Effector memory CD4-positive, alpha-beta T cell (primary cell): Measurements from ENCODE around the gene PROM2.
"Not testable (repeated sequence)": the region's sequence is repeated elsewhere in the genome, so short reads cannot be mapped to it uniquely, and the experiment has no call there.

Experiments
- DNase-seq, 3 donors: peaks; one replicate each; pipeline ENCODE4 v3.0.0-alpha.2; 2020
- H3K27ac ChIP-seq: 2 replicates; pipeline ENCODE4 v1.7.0; 2013; ENCODE audit warnings: mild to moderate bottlenecking, low read length, moderate library complexity; ENCODE audit not compliant: insufficient read depth, poor library complexity, severe bottlenecking
- H3K27me3 ChIP-seq: replicated peaks from 2 replicates; pipeline ENCODE4 v1.7.0; 2013; ENCODE audit warnings: mild to moderate bottlenecking, low read length; ENCODE audit not compliant: insufficient read depth, control insufficient read depth, poor library complexity, severe bottlenecking
- H3K36me3 ChIP-seq: 2 replicates; pipeline ENCODE4 v1.7.0; 2013; ENCODE audit warnings: mild to moderate bottlenecking, low read length, moderate library complexity; ENCODE audit not compliant: control insufficient read depth, insufficient read depth
- H3K4me1 ChIP-seq: 2 replicates; pipeline ENCODE4 v1.7.0; 2013; ENCODE audit warnings: low read length, mild to moderate bottlenecking; ENCODE audit not compliant: control insufficient read depth, insufficient read depth, poor library complexity, severe bottlenecking
- H3K4me3 ChIP-seq: 2 replicates; pipeline ENCODE4 v1.7.0; 2013; ENCODE audit warnings: low read length, low read depth, mild to moderate bottlenecking; ENCODE audit not compliant: insufficient read depth, poor library complexity, severe bottlenecking
- H3K9me3 ChIP-seq: 2 replicates; pipeline ENCODE4 v1.7.0; 2013; ENCODE audit warnings: mild to moderate bottlenecking, low read length, moderate library complexity; ENCODE audit not compliant: control insufficient read depth

PROM2 gene

DNA sequence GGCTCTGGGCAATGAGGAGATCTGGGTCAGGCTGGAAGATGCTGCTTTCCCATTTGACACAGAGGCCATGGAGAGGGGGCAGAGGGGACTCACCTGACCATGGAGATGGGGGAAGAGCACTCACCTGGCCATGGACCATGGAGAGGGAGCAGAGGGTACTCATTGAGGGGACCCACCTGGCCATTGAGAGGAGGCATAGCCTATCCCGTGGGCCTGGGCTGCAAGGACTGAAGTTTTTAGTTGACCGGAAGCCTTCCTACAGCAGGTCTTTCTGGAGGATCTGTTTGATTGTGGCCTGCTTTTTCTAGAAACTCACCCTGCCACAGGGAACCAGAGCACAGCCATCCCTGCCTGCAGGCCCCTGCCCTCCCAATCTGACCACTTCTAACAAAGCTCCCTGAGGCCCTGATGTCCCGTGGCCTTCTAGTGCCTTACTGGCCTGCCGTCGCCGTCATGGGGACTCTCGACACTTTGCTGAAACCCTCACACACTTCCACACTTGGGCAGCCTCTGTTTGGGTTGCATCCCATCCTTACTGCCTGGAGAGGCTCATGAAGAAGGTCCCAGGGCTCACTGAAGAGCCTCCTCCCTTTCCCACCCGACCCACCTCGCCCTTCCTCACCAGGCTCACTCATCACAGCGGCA, 5.1 kb upstream of the PROM2 start:
- Histone ChIP-seq H3K27ac (no peak overlapping the region), H3K4me3 (no peak overlapping the region), H3K36me3 (no peaks in the 10 kb centered on the region), H3K9me3 (no peaks in the 10 kb centered on the region), H3K27me3 (no peaks in the 10 kb centered on the region), H3K4me1 (no peaks in the 10 kb centered on the region)
- no peak for DNase-seq

DNA sequence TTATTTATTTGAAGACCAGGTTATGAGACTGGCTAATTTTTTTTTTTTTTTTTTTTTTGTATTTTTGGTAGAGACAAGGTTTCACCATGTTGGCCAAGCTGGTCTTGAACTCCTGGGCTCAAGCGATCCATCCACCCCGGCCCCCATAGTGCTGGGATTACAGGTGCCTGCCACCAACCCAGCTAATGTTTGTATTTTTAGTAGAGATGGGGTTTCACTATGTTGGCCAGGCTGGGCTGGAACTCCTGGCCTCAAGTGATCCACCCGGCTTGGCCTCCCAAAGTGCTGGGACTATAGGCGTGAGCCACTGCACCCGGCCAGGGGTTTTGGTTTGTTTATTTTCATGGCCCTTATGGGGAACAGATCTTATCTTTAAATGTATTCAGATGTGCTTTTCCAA, 4.5 kb upstream of the PROM2 start:
- not testable (repeated sequence) for H3K27ac ChIP-seq, H3K9me3 ChIP-seq, H3K4me1 ChIP-seq, DNase-seq, H3K27me3 ChIP-seq, H3K36me3 ChIP-seq, H3K4me3 ChIP-seq

DNA sequence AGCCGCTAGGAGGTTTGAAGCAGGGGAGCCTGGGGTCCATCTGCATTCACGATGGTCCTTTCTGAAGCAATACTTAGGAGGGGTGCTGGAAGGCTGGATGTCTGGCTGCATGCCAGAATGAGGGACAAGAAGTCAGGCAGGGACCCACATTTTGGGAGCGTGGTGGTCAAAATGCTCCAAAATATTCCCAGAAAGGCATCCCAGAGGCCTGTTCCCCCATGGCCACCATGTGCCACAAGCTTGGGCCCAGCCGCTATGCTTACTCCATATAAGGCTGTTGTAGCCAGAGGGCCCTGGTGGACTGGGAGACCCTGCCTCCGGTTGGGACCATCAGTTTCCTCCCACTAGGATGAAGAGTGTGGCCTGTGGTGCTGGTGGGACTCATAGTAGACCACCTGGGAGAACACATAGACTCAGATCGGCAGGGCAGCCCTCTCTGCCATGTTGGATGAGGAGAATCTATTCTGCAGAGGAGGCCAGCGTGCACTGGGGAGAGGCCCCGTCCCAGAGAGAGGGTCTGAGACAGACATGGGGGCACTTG, 3.6 kb upstream of the PROM2 start:
- Histone ChIP-seq H3K4me3 (no peak overlapping the region), H3K27ac (no peak overlapping the region), H3K27me3 (no peaks in the 10 kb centered on the region), H3K9me3 (no peaks in the 10 kb centered on the region), H3K4me1 (no peaks in the 10 kb centered on the region), H3K36me3 (no peaks in the 10 kb centered on the region)
- no peak for DNase-seq

DNA sequence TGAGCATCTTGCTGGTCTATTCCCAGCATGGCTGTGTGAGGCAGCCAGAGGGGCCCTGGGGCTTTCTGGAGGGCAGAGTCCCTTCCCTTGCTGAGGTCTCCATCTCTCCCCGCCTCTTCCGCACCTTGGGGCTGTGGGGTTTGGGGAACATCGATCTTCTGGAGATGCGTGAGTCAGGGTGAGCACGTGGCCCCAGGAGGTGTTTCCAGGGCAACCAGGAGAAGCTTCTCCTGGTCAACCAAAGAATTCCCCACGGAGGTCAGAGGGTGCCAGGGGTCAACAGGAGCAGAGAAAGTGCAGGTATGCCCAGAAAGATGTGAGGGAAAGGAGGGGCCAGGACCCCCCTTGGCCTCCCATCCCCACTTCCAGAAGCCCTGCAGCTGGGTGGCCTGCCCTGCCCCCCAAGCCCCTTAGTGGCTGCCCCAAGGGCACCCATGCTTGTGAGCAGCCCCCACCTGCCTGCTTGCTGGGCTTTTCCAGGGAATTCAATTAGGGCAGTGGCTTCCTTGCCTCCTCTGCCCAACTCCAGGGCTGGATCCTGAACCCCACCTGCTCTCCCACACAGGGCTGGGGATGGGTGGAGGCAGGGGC, 2.8 kb upstream of the PROM2 start:
- no peaks in the 10 kb centered on the region for H3K9me3 ChIP-seq
- no peaks in the 10 kb centered on the region for H3K4me1 ChIP-seq
- H3K36me3 ChIP-seq = no peaks in the 10 kb centered on the region
- no peak overlapping the region for H3K4me3 ChIP-seq
- no peak for DNase-seq
- no peak overlapping the region for H3K27ac ChIP-seq
- no peaks in the 10 kb centered on the region for H3K27me3 ChIP-seq

DNA sequence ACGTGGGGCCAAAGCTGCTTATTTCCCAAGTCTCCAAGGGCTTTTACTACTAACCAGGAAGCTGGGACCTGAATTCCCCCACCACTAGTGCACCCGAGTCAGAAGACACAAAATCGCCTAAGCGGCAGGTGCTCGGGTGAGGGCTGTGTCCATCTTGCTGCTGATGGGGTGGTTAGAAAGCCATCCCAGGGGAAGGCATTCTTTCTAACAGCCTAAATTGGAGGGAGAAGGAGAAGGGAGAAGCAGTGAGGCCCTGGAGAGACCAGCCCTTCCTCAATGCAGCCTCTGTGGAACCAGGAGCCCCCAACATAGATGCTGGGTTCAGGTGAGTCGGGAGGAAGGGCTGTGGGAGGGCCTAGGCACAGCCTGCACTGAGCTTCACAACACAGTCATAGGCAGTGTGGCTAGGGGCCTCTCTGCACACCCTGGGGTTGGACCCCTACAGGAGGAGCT, 1.9 kb upstream of the PROM2 start:
- Histone ChIP-seq H3K4me3 (no peak overlapping the region), H3K36me3 (no peaks in the 10 kb centered on the region), H3K27ac (no peak overlapping the region), H3K4me1 (no peaks in the 10 kb centered on the region), H3K27me3 (no peaks in the 10 kb centered on the region), H3K9me3 (no peaks in the 10 kb centered on the region)
- DNase-seq = no peak

DNA sequence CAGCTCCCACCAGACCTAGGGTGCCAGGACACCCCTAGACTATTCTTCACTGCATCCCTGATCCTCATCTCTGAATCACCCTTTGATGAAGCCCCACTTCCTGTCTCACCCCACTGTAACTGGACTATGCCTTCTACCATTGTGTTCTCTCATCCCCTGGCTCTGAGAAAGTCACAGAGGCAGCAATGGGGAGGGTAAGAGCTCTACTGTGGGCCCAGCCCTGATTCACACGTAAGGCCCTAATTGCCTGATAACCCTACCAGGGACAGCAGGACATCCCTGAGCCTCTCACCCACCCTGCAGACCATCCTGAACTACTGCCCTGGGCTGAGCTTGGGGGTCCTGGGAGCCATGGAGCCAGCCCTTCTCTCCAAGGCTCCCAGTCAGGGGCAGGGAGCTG, 1.5 kb upstream of the PROM2 start:
- DNase-seq = no peak
- no peak overlapping the region for H3K27ac ChIP-seq
- H3K27me3 ChIP-seq = no peaks in the 10 kb centered on the region
- no peak overlapping the region for H3K4me3 ChIP-seq
- no peaks in the 10 kb centered on the region for H3K4me1 ChIP-seq
- no peaks in the 10 kb centered on the region for H3K36me3 ChIP-seq
- H3K9me3 ChIP-seq = no peaks in the 10 kb centered on the region

DNA sequence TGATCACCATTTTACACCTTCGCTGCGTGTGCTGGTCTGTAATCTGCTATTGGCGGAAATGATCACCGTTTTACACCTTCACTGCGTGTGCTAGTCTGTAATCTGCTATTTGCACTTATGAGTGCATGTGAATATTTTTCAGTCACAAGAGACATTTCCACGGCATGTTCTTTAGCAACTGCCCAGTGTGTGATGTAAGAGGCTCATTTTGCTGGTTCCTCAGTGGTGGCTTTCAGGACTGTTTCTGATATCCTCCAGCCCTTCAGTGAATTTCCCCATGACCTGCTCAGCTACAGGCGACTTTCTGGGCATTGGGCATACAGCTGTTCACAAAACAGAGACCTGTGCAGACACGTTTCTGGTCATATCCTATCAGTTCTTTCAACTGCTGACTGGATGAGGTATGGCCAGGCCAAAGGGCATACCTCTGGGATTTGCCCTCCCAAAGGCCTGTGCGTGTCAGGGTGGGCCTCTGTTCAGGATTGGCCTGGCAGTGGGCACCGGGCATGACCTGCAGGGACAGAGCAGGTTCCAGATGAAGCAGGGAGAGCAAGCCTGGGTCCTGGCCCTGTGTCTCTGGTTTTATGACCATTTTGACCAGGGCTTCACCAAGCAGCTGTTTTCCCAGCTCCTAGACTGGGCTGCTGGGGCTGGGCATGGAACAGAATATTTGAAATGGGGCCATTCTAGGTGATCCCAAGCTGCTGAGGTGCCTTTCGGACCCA, 521 bp upstream of the PROM2 start:
- no peak for DNase-seq
- H3K4me1 ChIP-seq = no peaks in the 10 kb centered on the region
- no peak overlapping the region for H3K27ac ChIP-seq
- H3K4me3 ChIP-seq = no peak overlapping the region
- H3K27me3 ChIP-seq = no peaks in the 10 kb centered on the region
- no peaks in the 10 kb centered on the region for H3K9me3 ChIP-seq
- H3K36me3 ChIP-seq = no peaks in the 10 kb centered on the region

DNA sequence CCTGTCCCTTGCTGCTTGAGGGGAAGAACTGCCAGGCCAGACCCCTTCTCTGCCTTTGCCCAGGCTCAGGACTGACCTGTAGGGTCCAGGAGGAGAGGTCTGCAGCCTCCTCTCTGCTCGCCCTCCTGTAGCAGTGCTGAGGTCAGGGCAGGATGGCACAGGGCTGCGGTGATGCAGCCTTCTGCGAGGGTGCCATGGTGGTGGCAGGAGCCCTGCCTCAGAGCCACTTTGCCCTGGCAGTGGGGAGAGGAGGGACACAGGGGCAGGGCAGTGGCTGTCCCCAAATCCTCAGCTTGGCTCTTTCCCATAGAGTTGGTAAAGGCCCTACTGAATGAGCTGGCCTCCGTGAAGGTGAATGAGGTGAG, 884 bp downstream of the PROM2 start:
- Histone ChIP-seq H3K36me3 (no peaks in the 10 kb centered on the region), H3K9me3 (no peaks in the 10 kb centered on the region), H3K4me3 (no peak overlapping the region), H3K27me3 (no peaks in the 10 kb centered on the region), H3K27ac (no peak overlapping the region), H3K4me1 (no peaks in the 10 kb centered on the region)
- no peak for DNase-seq

DNA sequence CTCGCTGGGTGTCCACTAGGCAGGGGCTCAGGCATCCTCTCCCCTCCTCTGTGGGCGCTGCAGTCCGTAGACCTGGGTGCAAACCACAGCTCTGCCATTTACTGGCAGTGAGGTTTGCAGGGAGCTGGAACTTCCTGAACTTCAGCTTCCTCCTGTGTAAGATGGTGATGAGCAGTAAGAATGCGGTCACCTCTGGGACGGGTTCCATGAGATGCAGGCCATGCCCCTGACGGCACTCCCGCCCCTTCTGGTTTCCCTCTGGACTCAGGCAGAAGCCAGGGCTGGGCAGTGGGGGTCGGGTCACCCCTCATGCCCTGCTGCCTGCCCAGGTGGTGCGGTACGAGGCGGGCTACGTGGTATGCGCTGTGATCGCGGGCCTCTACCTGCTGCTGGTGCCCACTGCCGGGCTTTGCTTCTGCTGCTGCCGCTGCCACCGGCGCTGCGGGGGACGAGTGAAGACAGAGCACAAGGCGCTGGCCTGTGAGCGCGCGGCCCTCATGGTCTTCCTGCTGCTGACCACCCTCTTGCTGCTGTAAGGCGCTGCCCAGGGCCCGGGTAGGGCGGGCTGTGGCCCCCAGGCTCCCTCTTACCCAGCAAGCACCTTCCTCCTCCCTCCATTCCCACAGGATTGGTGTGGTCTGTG, 1.5 kb downstream of the PROM2 start:
- no peak overlapping the region for H3K27ac ChIP-seq
- no peaks in the 10 kb centered on the region for H3K4me1 ChIP-seq
- no peak for DNase-seq
- no peaks in the 10 kb centered on the region for H3K36me3 ChIP-seq
- H3K27me3 ChIP-seq = no peaks in the 10 kb centered on the region
- H3K9me3 ChIP-seq = no peaks in the 10 kb centered on the region
- H3K4me3 ChIP-seq = no peak overlapping the region
